ENCODE results near the gene SAE1. TPM values are rescaled to one million over a fixed set of nuclear protein-coding genes. Genes with fewer than 3 reads are reported as not detected.

The SAE1 gene
- total RNA-seq, 2 donors from 2014 or later = 187 to 240 TPM

DNA sequence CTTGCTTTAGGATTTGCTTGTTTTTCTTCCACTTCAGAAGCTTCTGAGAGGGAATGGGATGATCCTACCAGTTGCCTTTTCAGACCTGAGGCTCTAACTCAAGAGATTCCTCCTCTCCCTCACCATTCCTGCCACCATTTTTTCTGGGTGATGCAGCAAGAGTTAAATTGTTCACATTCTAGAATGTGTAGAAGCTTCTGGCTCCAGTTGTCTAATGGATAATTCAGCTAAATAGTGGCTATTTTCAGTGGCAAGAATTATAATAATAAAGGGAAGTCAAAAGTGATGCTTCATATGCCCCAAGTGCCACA, 79.5 kb downstream of the SAE1 start:
- H3K9me3 Mint-ChIP-seq = no peaks in the 10 kb centered on the region
- Histone ChIP-seq H3K4me1 (ENCODE audit: control insufficient read depth, insufficient read depth, low read length) (peaks cover 5% of the 10 kb centered on the region), H3K9me3 (ENCODE audit: control insufficient read depth, low read length) (no peaks in the 10 kb centered on the region), H3K36me3 (ENCODE audit: control insufficient read depth, insufficient read depth, low read length) (peaks cover 77% of the 10 kb centered on the region), H3K9ac (ENCODE audit: extremely low read depth, low read length, poor library complexity, severe bottlenecking) (no peak overlapping the region), H3K4me3 (ENCODE audit: low read length) (no peak overlapping the region), H3K27me3 (ENCODE audit: control insufficient read depth, insufficient read depth, low read length, poor library complexity, severe bottlenecking) (no peaks in the 10 kb centered on the region), H3K27ac (ENCODE audit: low read depth, low read length) (no peak overlapping the region)
- H3K4me1 Mint-ChIP-seq = peaks cover 16% of the 10 kb centered on the region
- no peak for DNase-seq
- peak overlapping the region; percentile 88 for H3K27ac Mint-ChIP-seq
- H3K36me3 Mint-ChIP-seq (ENCODE audit: low read depth) = peaks cover 66% of the 10 kb centered on the region
- H3K4me3 Mint-ChIP-seq = no peak overlapping the region
- TF ChIP-seq, protein P1, sequence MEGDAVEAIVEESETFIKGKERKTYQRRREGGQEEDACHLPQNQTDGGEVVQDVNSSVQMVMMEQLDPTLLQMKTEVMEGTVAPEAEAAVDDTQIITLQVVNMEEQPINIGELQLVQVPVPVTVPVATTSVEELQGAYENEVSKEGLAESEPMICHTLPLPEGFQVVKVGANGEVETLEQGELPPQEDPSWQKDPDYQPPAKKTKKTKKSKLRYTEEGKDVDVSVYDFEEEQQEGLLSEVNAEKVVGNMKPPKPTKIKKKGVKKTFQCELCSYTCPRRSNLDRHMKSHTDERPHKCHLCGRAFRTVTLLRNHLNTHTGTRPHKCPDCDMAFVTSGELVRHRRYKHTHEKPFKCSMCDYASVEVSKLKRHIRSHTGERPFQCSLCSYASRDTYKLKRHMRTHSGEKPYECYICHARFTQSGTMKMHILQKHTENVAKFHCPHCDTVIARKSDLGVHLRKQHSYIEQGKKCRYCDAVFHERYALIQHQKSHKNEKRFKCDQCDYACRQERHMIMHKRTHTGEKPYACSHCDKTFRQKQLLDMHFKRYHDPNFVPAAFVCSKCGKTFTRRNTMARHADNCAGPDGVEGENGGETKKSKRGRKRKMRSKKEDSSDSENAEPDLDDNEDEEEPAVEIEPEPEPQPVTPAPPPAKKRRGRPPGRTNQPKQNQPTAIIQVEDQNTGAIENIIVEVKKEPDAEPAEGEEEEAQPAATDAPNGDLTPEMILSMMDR (conservative IDR thresholded peaks at IDR 0.05) = no peak
- H3K27me3 Mint-ChIP-seq (ENCODE audit: insufficient read depth) = no peaks in the 10 kb centered on the region

DNA sequence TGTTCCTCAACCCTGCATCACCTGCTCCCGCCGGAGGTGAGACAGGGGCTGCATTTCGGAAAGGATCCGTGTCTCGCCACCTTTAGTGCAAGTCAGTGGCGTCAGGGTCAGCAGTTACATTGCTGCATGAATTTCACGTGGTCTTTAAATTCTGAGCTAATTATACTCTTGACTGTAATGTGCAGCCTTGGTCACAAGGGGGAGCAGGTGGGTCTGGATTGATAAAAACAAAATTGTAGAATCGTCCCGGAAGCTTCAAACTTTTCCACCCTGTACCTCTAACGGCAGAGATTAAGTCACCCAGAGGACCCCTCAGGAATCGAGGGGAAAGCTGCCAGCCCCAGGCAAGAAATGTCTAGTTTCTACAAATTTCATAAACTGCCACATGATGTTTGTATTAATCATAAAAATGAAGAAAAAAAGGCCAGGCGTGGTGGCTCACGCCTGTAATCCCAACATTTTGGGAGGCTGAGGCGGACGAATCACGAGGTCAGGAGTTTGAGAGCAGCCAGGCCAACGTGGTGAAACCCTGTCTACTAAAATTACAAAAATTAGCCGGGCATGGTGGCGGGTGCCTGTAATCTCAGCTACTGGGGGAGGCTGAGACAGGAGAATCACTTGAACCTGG, 80.2 kb downstream of the SAE1 start:
- Mint-ChIP-seq H3K4me1 (peaks cover 16% of the 10 kb centered on the region), H3K27ac (peak overlapping the region; percentile 88), H3K9me3 (no peaks in the 10 kb centered on the region), H3K4me3 (no peak overlapping the region), H3K36me3 (ENCODE audit: low read depth) (peaks cover 60% of the 10 kb centered on the region), H3K27me3 (ENCODE audit: insufficient read depth) (no peaks in the 10 kb centered on the region)
- Histone ChIP-seq H3K9ac (ENCODE audit: extremely low read depth, low read length, poor library complexity, severe bottlenecking) (no peak overlapping the region), H3K36me3 (ENCODE audit: control insufficient read depth, insufficient read depth, low read length) (peaks cover 70% of the 10 kb centered on the region), H3K27ac (ENCODE audit: low read depth, low read length) (no peak overlapping the region), H3K4me3 (ENCODE audit: low read length) (no peak overlapping the region), H3K4me1 (ENCODE audit: control insufficient read depth, insufficient read depth, low read length) (peaks cover 5% of the 10 kb centered on the region), H3K27me3 (ENCODE audit: control insufficient read depth, insufficient read depth, low read length, poor library complexity, severe bottlenecking) (no peaks in the 10 kb centered on the region), H3K9me3 (ENCODE audit: control insufficient read depth, low read length) (no peaks in the 10 kb centered on the region)
- DNase-seq = peak; percentile 93
- 67 to 71% methylated on average over 16 to 19 of the region's 19 CpGs for WGBS, 2 experiments (ENCODE audit: insufficient coverage in 1 of 2, insufficient read length in 1 of 2)
- TF ChIP-seq, protein P1 (conservative IDR thresholded peaks at IDR 0.05) = peak; percentile 85

DNA sequence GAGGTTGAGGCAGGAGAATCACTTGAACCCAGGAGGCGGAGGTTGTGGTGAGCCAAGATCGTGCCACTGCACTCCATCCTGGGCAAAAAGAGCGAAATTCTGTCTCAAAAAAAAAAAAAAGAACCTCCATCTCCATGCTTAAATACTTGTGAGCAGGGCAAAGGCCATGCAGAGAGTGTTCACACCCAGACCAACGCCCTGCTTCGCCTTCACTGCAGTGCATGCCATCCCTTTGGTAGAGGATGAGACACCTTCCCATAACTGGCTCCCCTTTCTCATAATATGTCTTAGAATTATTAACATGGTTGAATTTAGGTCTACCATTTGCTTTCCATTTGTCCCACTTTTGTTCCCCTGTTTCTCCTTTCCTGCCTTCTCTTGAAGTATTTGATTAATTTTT, 84.9 kb downstream of the SAE1 start:
- no peak overlapping the region for H3K27ac ChIP-seq (ENCODE audit: low read depth, low read length)
- H3K4me1 ChIP-seq (ENCODE audit: control insufficient read depth, insufficient read depth, low read length) = no peaks in the 10 kb centered on the region
- no peak overlapping the region for H3K4me3 ChIP-seq (ENCODE audit: low read length)
- Mint-ChIP-seq H3K27ac (no peak overlapping the region), H3K9me3 (no peaks in the 10 kb centered on the region), H3K36me3 (ENCODE audit: low read depth) (peaks cover 16% of the 10 kb centered on the region), H3K4me1 (peaks cover 3% of the 10 kb centered on the region), H3K27me3 (ENCODE audit: insufficient read depth) (no peaks in the 10 kb centered on the region), H3K4me3 (no peak overlapping the region)
- H3K27me3 ChIP-seq (ENCODE audit: control insufficient read depth, insufficient read depth, low read length, poor library complexity, severe bottlenecking) = no peaks in the 10 kb centered on the region
- H3K9ac ChIP-seq (ENCODE audit: extremely low read depth, low read length, poor library complexity, severe bottlenecking) = no peak overlapping the region
- WGBS, 2 experiments (ENCODE audit: insufficient coverage in 1 of 2, insufficient read length in 1 of 2) = 98 to 100% methylated on average over 1 to 5 of the region's 5 CpGs
- H3K36me3 ChIP-seq (ENCODE audit: control insufficient read depth, insufficient read depth, low read length) = peaks cover 29% of the 10 kb centered on the region
- TF ChIP-seq, protein P1 (conservative IDR thresholded peaks at IDR 0.05) = no peak
- no peak for DNase-seq
- no peaks in the 10 kb centered on the region for H3K9me3 ChIP-seq (ENCODE audit: control insufficient read depth, low read length)

Measured in endodermal cell (in vitro differentiated cells).